ENCODE measurements around the gene FARS2.

GRCh38 chr6:5506149-5506548, 244.8 kb downstream of the FARS2 start:
- TF ChIP-seq ZNF792 (tag by site-specific recombination; IDR thresholded peaks at IDR 0.05) (no peak), ZNF23 (tag by site-specific recombination; IDR thresholded peaks at IDR 0.05; ENCODE audit: borderline replicate concordance) (no peak), ZBTB44 (tag by site-specific recombination; IDR thresholded peaks at IDR 0.05) (no peak), SP7 (tag by site-specific recombination; IDR thresholded peaks at IDR 0.05) (no peak), KLF9 (tag by site-specific recombination; IDR thresholded peaks at IDR 0.05; ENCODE audit: low read depth) (no peak), MZF1 (tag by site-specific recombination; IDR thresholded peaks at IDR 0.05; ENCODE audit: borderline replicate concordance) (no peak), CTCF (tag by site-specific recombination; IDR thresholded peaks at IDR 0.05) (no peak), ZBTB7A (tag by site-specific recombination; IDR thresholded peaks at IDR 0.05; ENCODE audit: low read depth) (no peak), REST (tag by site-specific recombination; IDR thresholded peaks at IDR 0.05) (no peak), ZNF223 (tag by site-specific recombination; IDR thresholded peaks at IDR 0.05) (no peak)
